Ovary (tissue), 9 donors: ENCODE measurements around the gene GABRB1. TPM values are rescaled to one million over a fixed set of nuclear protein-coding genes. Genes with fewer than 3 reads are reported as not detected.

Experiments used
- DNase-seq, 5 donors: peaks; one replicate each; pipeline ENCODE4 v3.0.0-alpha.2; 2019 to 2020
- H3K27ac ChIP-seq, 2 donors: fragments of 200-600 bp; one replicate each; pipeline versions ENCODE4 v1.5.1 to v1.8.0; 2019 to 2022
- H3K27me3 ChIP-seq: fragments of 200-600 bp; one replicate; pipeline ENCODE4 v1.8.0; 2022
- H3K36me3 ChIP-seq: fragments of 200-600 bp; sonication (generic); one replicate; pipeline ENCODE4 v1.5.1; 2019
- H3K4me1 ChIP-seq: one replicate; pipeline ENCODE4 v1.8.1; 2013; ENCODE audit warnings: mild to moderate bottlenecking, moderate library complexity; ENCODE audit not compliant: insufficient read depth
- H3K4me3 ChIP-seq: fragments of 200-600 bp; sonication (generic); one replicate; pipeline ENCODE4 v1.5.1; 2017
- H3K9me3 ChIP-seq, 2 donors: fragments of 200-600 bp in 1 of 2; sonication (generic) in 1 of 2; one replicate each; pipeline versions ENCODE4 v1.5.1 to v1.8.1; 2013 to 2019; ENCODE audit warnings: mild to moderate bottlenecking in 1 of 2, moderate library complexity in 1 of 2
- EP300 ChIP-seq: sonication (generic); formaldehyde crosslinking; IDR thresholded peaks from one replicate; pipeline ENCODE4 v1.6.1; 2017; ENCODE audit warnings: antibody characterized with exemption
- POLR2A ChIP-seq: fragments of 450-650 bp; IDR thresholded peaks from one replicate; pipeline ENCODE4 v1.6.1; 2017; ENCODE audit warnings: antibody characterized with exemption, mild to moderate bottlenecking, moderate library complexity
- WGBS, 3 donors: extraction: QIAGEN DNeasy Blood & Tissue Kit in 1 of 3; methylation state at CpG; one replicate each; pipeline versions ENCODE4 v1.1.5 to v1.1.7; 2013 to 2017; 5-methylcytosine and 5-hydroxymethylcytosine counted together
- intact Hi-C, 4 donors: fragments of 100-400 bp; cut with DNase I; formaldehyde crosslinking; loops; one replicate each; pipeline versions ENCODE4 v1.11.0 to v1.15.1; 2022 to 2023
- polyA plus RNA-seq, 2 donors: library from polyadenylated mRNA; stranded (reverse); fragments of 200-250 nt in 1 of 2; fragments of 350-450 nt in 1 of 2; fragmentation: Illumina TruSeq in 1 of 2; extraction: RNeasy Lipid Tissue Mini Kit (QIAGEN cat#74804) in 1 of 2; gene quantifications; one replicate each; pipeline ENCODE4 v1.2.3, GENCODE V29; 2013 to 2014
- total RNA-seq, 7 donors: library from RNA; depleted of rRNA in 2 of 7; stranded (reverse); fragments of >200 nt in 2 of 7; fragmentation: NEBNext Ultra II Directional in 3 of 7; extraction: Animal tissue kit (Norgen Biotek cat#: 25700) in 3 of 7; gene quantifications; one replicate each; pipeline versions ENCODE4 v1.1.0 to v1.2.4, GENCODE V29; 2016 to 2023
- TF ChIP-seq, protein P1 (sequence below), 3 donors: fragments of 450-650 bp in 2 of 3; fragments of 200-600 bp in 1 of 3; IDR thresholded peaks; one replicate each; pipeline versions ENCODE4 v1.5.1 to v1.8.0; 2016 to 2022; ENCODE audit warnings: antibody characterized with exemption in 3 of 3, mild to moderate bottlenecking in 1 of 3
- donor health status: DM: no; HTN: no; CAD: no; lungs with moderate emphysema.
- donor health status: DM: no; HTN: no; CAD: no.
- donor health status: Bipolar disorder and iron deficiency.
- donor health status: DM: yes; HTN: yes; CAD: no.
- donor health status: DM: no; HTN: no; CAD: no.
- donor health status: DM: yes; HTN: yes; CAD: no.

The GABRB1 gene
- total and polyA plus RNA-seq, 9 donors = 0.23 to 0.43 TPM; not detected in 7

GRCh38 chr4:47471591-47471990 lies 440.2 kb downstream of the GABRB1 start:
- DNase-seq = no peak
- TF ChIP-seq POLR2A (no peak), EP300 (no peak)
- TF ChIP-seq, protein P1, sequence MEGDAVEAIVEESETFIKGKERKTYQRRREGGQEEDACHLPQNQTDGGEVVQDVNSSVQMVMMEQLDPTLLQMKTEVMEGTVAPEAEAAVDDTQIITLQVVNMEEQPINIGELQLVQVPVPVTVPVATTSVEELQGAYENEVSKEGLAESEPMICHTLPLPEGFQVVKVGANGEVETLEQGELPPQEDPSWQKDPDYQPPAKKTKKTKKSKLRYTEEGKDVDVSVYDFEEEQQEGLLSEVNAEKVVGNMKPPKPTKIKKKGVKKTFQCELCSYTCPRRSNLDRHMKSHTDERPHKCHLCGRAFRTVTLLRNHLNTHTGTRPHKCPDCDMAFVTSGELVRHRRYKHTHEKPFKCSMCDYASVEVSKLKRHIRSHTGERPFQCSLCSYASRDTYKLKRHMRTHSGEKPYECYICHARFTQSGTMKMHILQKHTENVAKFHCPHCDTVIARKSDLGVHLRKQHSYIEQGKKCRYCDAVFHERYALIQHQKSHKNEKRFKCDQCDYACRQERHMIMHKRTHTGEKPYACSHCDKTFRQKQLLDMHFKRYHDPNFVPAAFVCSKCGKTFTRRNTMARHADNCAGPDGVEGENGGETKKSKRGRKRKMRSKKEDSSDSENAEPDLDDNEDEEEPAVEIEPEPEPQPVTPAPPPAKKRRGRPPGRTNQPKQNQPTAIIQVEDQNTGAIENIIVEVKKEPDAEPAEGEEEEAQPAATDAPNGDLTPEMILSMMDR (IDR thresholded peaks at IDR 0.05) = no peak
- H3K4me1 ChIP-seq = no peaks in the 10 kb centered on the region
- H3K27ac ChIP-seq = no peak overlapping the region
- no peaks in the 10 kb centered on the region for H3K27me3 ChIP-seq
- 94 to 95% (median 95%) methylated on average over 2 of the region's 2 CpGs for WGBS, 3 donors
- H3K36me3 ChIP-seq = no peaks in the 10 kb centered on the region
- H3K9me3 ChIP-seq = no peaks in the 10 kb centered on the region
- no peak overlapping the region for H3K4me3 ChIP-seq
- intact Hi-C loops = no loop called here

DNA sequence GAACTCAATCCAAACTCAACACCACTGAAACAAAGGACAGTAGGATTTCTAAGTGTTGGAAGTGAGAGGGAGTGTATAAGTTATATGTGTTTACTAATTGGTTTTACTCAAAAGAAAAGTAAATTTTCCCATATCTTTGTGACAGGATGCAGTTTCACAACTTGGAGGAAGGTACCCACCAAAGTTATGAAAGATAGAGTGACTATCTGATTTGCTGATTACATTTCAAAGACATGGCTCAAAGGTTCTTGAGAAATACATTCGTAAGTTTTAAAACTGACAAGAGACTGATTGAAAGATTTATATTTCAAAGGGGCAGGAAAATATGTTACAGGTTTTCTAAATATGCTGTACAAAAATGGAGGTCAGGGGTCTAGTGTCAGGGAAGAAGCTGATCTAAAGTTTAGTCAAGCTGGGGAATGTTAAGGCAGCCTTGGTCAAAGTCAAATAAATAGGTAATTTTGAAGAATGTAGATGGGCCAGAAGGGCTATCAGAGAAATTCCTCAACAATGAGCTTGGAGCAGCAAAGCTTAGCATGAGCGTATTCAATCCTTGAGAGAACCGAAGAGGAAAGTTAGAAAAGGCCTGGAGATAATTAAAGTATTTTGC lies 441.9 kb downstream of the GABRB1 start:
- no peak overlapping the region for H3K4me3 ChIP-seq
- no peaks in the 10 kb centered on the region for H3K4me1 ChIP-seq
- 77 to 90% (median 86%) methylated on average over 3 of the region's 3 CpGs for WGBS, 3 donors
- H3K27ac ChIP-seq = no peak overlapping the region
- H3K27me3 ChIP-seq = no peaks in the 10 kb centered on the region
- intact Hi-C loops = no loop called here
- DNase-seq = no peak
- H3K36me3 ChIP-seq = no peaks in the 10 kb centered on the region
- H3K9me3 ChIP-seq = no peaks in the 10 kb centered on the region
- TF ChIP-seq EP300 = no peak
- TF ChIP-seq, protein P1 (IDR thresholded peaks at IDR 0.05) = no peak

GRCh38 chr4:47474799-47475198 lies 443.4 kb downstream of the GABRB1 start:
- no peak overlapping the region for H3K4me3 ChIP-seq
- 65 to 76% (median 75%) methylated on average over 4 of the region's 4 CpGs for WGBS, 3 donors
- no peaks in the 10 kb centered on the region for H3K4me1 ChIP-seq
- no peak overlapping the region for H3K27ac ChIP-seq
- H3K36me3 ChIP-seq = no peaks in the 10 kb centered on the region
- no peak for TF ChIP-seq EP300
- TF ChIP-seq POLR2A = no peak
- TF ChIP-seq, protein P1 (IDR thresholded peaks at IDR 0.05) = no peak
- H3K27me3 ChIP-seq = no peaks in the 10 kb centered on the region
- intact Hi-C loops = no loop called here
- no peak for DNase-seq
- H3K9me3 ChIP-seq = no peaks in the 10 kb centered on the region

DNA sequence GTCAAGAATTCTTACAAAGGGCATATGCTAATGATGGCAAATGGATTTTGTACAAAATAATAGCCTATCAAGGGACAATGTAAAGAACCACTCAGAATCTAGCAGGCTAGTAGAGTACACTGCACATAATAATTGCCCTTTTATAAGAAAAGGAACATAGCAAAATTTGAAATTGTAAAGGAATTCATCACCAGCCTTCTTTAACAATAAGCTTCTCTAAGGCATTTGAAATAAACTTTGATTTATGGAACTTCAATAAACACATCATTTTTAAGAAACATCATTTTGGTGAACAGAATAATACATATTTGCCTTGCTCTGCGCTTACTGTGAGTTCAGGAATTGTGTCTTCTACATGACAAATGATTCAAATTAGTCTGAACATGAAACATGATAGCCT lies 444.0 kb downstream of the GABRB1 start:
- Histone ChIP-seq H3K27ac (no peak overlapping the region), H3K36me3 (no peaks in the 10 kb centered on the region), H3K9me3 (no peaks in the 10 kb centered on the region), H3K4me1 (no peaks in the 10 kb centered on the region), H3K27me3 (no peaks in the 10 kb centered on the region), H3K4me3 (no peak overlapping the region)
- 82 to 90% (median 89%) methylated on average over 1 of the region's 1 CpG for WGBS, 3 donors
- TF ChIP-seq, protein P1 (IDR thresholded peaks at IDR 0.05) = no peak
- no peak for TF ChIP-seq EP300
- TF ChIP-seq POLR2A = no peak
- no peak for DNase-seq
- intact Hi-C loops = no loop called here

Other genes with a start within 250 kb of the GABRB1 start
- gene COX7B2, start 122.3 kb upstream of the GABRB1 start, total RNA-seq = not detected
- gene COX7B2, start 122.3 kb upstream of the GABRB1 start, polyA plus RNA-seq = not detected
- under 1 TPM in 1 of 7 donors, not detected in 6; under 0.01 TPM for gene GABRA4, start 38.0 kb upstream of the GABRB1 start, total RNA-seq
- not detected for gene GABRA4, start 38.0 kb upstream of the GABRB1 start, polyA plus RNA-seq